ENCODE measurements around the gene ARRDC2. TPM values are rescaled to one million over a fixed set of nuclear protein-coding genes. Genes with fewer than 3 reads are reported as not detected.

ARRDC2 gene
- total and polyA plus RNA-seq, 9 of the 15 experiments (the other 6 are each of a cell fraction or from before 2014, with no cell fraction given): 1.9 to 27.4 (median 15.2) TPM

GRCh38 chr19:18059297-18059696 lies 51.3 kb downstream of the ARRDC2 start (continued):
- no peak for TF ChIP-seq ZNF431 (CRISPR knock-in tag; IDR thresholded peaks at IDR 0.05)
- TF ChIP-seq RCOR1 (IDR thresholded peaks at IDR 0.05; ENCODE audit: borderline replicate concordance in 1 of 2, low read depth in 2 of 2, low read length in 2 of 2): no peak
- TF ChIP-seq NCOA4 (IDR thresholded peaks at IDR 0.05; ENCODE audit: partially characterized antibody): no peak

- Histone ChIP-seq H3K4me2 (ENCODE audit: insufficient read depth, low read length) (no peak overlapping the region), H3K4me1 (replicated peaks in 1 of 2; ENCODE audit: control insufficient read depth in 2 of 2, insufficient read depth in 2 of 2, low read length in 2 of 2) (peaks cover 4 to 27% of the 10 kb centered on the region in 2 experiments; a peak in 4 of 5 replicates), H2AFZ (ENCODE audit: low read depth, low read length) (no peak overlapping the region), H3K36me3 (ENCODE audit: control insufficient read depth, insufficient read depth, low read length) (no peaks in the 10 kb centered on the region), H3K9me1 (ENCODE audit: control insufficient read depth, insufficient read depth, low read length) (no peaks in the 10 kb centered on the region), H3K9ac (ENCODE audit: insufficient read depth in 1 of 2, low read depth in 2 of 2, low read length in 2 of 2) (peak overlapping the region in 1 of 2 experiments; percentile 56; a peak in 1 of 4 replicates), H3K4me3 (no peak overlapping the region), H3K27me3 (ENCODE audit: control insufficient read depth in 2 of 2, insufficient read depth in 2 of 2, low read length in 2 of 2) (no peaks in the 10 kb centered on the region), H3K27ac (ENCODE audit: extremely low read depth, low read depth, low read length) (no peak overlapping the region), H4K20me1 (replicated peaks; ENCODE audit: control insufficient read depth, insufficient read depth, low read length) (no peaks in the 10 kb centered on the region), H3K79me2 (ENCODE audit: control insufficient read depth, insufficient read depth, low read length) (no peaks in the 10 kb centered on the region), H3K9me3 (replicated peaks; ENCODE audit: control insufficient read depth, insufficient read depth, low read depth, low read length) (no peaks in the 10 kb centered on the region; the same call in 1 of the 2 replicates)
- in situ Hi-C loops (cut with MboI) (loop anchor here (5.0 kb wide), 1 partner anchor 123 kb away; no protein-coding TSS in a partner anchor), intact Hi-C loops (cut with micrococcal nuclease) (loop anchor here (5.0 to 10.0 kb wide), 4 partner anchors 95 to 352 kb away; partner anchors contain the start of gene PIK3R2)
- ATAC-seq (no peak), DNase-seq (ENCODE audit: extremely low read depth in 1 of 4, low spot score in 3 of 4) (no peak), FAIRE-seq (no peak)
- ChIA-PET POLR2A (interaction anchor here (0.6 kb wide), 2 partner anchors 17 to 154 kb away, joined by 3 to 4 read pairs; no protein-coding TSS in a partner anchor), CTCF (ENCODE audit: low intra/inter-chr PET ratio) (interaction anchor here (0.5 to 4.4 kb wide), 2 partner anchors 52 to 281 kb away, joined by 3 to 59 read pairs; partner anchors contain the start of gene ARRDC2)
- WGBS (ENCODE audit: insufficient coverage, low coverage, missing lambda C conversion rate): 22% methylated on average over 5 of the region's 5 CpGs
- BruUV-seq (replicated peaks): no TSS peak
- peak; percentile 90 for TF ChIP-seq ZFP36 (IDR thresholded peaks at IDR 0.05; ENCODE audit: low read depth, low read length, partially characterized antibody)
- TF ChIP-seq, protein P1, sequence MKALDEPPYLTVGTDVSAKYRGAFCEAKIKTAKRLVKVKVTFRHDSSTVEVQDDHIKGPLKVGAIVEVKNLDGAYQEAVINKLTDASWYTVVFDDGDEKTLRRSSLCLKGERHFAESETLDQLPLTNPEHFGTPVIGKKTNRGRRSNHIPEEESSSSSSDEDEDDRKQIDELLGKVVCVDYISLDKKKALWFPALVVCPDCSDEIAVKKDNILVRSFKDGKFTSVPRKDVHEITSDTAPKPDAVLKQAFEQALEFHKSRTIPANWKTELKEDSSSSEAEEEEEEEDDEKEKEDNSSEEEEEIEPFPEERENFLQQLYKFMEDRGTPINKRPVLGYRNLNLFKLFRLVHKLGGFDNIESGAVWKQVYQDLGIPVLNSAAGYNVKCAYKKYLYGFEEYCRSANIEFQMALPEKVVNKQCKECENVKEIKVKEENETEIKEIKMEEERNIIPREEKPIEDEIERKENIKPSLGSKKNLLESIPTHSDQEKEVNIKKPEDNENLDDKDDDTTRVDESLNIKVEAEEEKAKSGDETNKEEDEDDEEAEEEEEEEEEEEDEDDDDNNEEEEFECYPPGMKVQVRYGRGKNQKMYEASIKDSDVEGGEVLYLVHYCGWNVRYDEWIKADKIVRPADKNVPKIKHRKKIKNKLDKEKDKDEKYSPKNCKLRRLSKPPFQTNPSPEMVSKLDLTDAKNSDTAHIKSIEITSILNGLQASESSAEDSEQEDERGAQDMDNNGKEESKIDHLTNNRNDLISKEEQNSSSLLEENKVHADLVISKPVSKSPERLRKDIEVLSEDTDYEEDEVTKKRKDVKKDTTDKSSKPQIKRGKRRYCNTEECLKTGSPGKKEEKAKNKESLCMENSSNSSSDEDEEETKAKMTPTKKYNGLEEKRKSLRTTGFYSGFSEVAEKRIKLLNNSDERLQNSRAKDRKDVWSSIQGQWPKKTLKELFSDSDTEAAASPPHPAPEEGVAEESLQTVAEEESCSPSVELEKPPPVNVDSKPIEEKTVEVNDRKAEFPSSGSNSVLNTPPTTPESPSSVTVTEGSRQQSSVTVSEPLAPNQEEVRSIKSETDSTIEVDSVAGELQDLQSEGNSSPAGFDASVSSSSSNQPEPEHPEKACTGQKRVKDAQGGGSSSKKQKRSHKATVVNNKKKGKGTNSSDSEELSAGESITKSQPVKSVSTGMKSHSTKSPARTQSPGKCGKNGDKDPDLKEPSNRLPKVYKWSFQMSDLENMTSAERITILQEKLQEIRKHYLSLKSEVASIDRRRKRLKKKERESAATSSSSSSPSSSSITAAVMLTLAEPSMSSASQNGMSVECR (CRISPR knock-in tag; IDR thresholded peaks at IDR 0.05): no peak
- TF ChIP-seq POLR2H (tag; IDR thresholded peaks at IDR 0.05; ENCODE audit: low read depth): no peak
- no peak for TF ChIP-seq KDM5B (IDR thresholded peaks at IDR 0.05; ENCODE audit: insufficient replicate concordance, low read depth, low read length)
- TF ChIP-seq ZNF512 (tag; IDR thresholded peaks at IDR 0.05): no peak
- no peak for TF ChIP-seq PHF21A (IDR thresholded peaks at IDR 0.05; ENCODE audit: borderline replicate concordance, low read depth)
- no peak for TF ChIP-seq TRIM28 (IDR thresholded peaks at IDR 0.05)
- TF ChIP-seq DNMT1 (IDR thresholded peaks at IDR 0.05): no peak
- no peak for TF ChIP-seq NR0B1 (IDR thresholded peaks at IDR 0.05; ENCODE audit: partially characterized antibody)
- TF ChIP-seq TAF1 (IDR thresholded peaks at IDR 0.05; ENCODE audit: control insufficient read depth, extremely low read depth, insufficient read depth, low read length, severe bottlenecking): no peak
- TF ChIP-seq BCOR (IDR thresholded peaks at IDR 0.05): peak; percentile 57
Measured at GRCh38 chr19:18059902-18060301, 51.9 kb downstream of the ARRDC2 start.
